DOHH2 (cell line): ENCODE measurements around the gene EEFSEC.

ENCODE experiments used
- H3F3A ChIP-seq: fragments of 200-600 bp; sonication (generic), shearing (Covaris generic); 2 replicates; pipeline ENCODE4 v1.6.0; 2016; ENCODE audit warnings: antibody characterized with exemption, mild to moderate bottlenecking; ENCODE audit not compliant: control insufficient read depth, insufficient read depth
- H3K27ac ChIP-seq: fragments of 200-600 bp; sonication (generic); 2 replicates; pipeline ENCODE4 v1.5.1; 2014; ENCODE audit warnings: low read depth, mild to moderate bottlenecking, low read length, moderate library complexity
- H3K27me3 ChIP-seq: fragments of 200-600 bp; sonication (generic); 2 replicates; pipeline ENCODE4 v1.6.1; 2014; ENCODE audit warnings: mild to moderate bottlenecking, low read length, mixed read lengths; ENCODE audit not compliant: control insufficient read depth
- H3K36me3 ChIP-seq: fragments of 200-600 bp; sonication (generic); 2 replicates; pipeline ENCODE4 v1.6.1; 2014; ENCODE audit warnings: mild to moderate bottlenecking, low read length, moderate library complexity, mixed read lengths; ENCODE audit not compliant: control insufficient read depth
- H3K4me1 ChIP-seq: fragments of 200-600 bp; sonication (generic); 2 replicates; pipeline ENCODE4 v1.6.1; 2014; ENCODE audit warnings: mild to moderate bottlenecking, low read length, mixed read lengths; ENCODE audit not compliant: control insufficient read depth
- H3K4me2 ChIP-seq: fragments of 200-600 bp; sonication (generic); 2 replicates; pipeline ENCODE4 v1.6.0; 2014; ENCODE audit warnings: mild to moderate bottlenecking, low read length, moderate library complexity
- H3K4me3 ChIP-seq: fragments of 200-600 bp; sonication (generic); 2 replicates; pipeline ENCODE4 v1.5.1; 2014; ENCODE audit warnings: mild to moderate bottlenecking, low read length, mixed read lengths
- H3K79me2 ChIP-seq: fragments of 200-600 bp; sonication (generic); 2 replicates; pipeline ENCODE4 v1.6.1; 2014; ENCODE audit warnings: mild to moderate bottlenecking, low read length, mixed read lengths; ENCODE audit not compliant: control insufficient read depth
- H3K9me2 ChIP-seq: fragments of 200-600 bp; sonication (generic); replicated peaks from 2 replicates; pipeline ENCODE4 v1.6.1; 2014; ENCODE audit warnings: mild to moderate bottlenecking, low read length, mixed read lengths; ENCODE audit not compliant: control insufficient read depth
- H3K9me3 ChIP-seq: fragments of 200-600 bp; sonication (generic); 2 replicates; pipeline ENCODE4 v1.6.1; 2014; ENCODE audit warnings: antibody characterized with exemption, low read length, mixed read lengths; ENCODE audit not compliant: control insufficient read depth, insufficient read depth
- H4K20me1 ChIP-seq: fragments of 200-600 bp; sonication (generic); 2 replicates; pipeline ENCODE4 v1.6.0; 2014; ENCODE audit warnings: low read depth, mild to moderate bottlenecking, antibody characterized with exemption, low read length, moderate library complexity; ENCODE audit not compliant: control insufficient read depth, insufficient read depth
- EZH2phosphoT487 ChIP-seq: fragments of 200-600 bp; sonication (generic); IDR thresholded peaks from 2 replicates; pipeline ENCODE4 v1.6.1; 2017; ENCODE audit warnings: borderline replicate concordance, mild to moderate bottlenecking, antibody characterized with exemption, low read length, moderate library complexity, mixed read lengths
- TF ChIP-seq, protein P1 (sequence below): fragments of 200-600 bp; sonication (generic); IDR thresholded peaks from one replicate; pipeline ENCODE4 v1.5.1; 2014; ENCODE audit warnings: antibody characterized with exemption, mild to moderate bottlenecking, low read depth, low read length; ENCODE audit not compliant: poor library complexity, severe bottlenecking

Gene EEFSEC

DNA sequence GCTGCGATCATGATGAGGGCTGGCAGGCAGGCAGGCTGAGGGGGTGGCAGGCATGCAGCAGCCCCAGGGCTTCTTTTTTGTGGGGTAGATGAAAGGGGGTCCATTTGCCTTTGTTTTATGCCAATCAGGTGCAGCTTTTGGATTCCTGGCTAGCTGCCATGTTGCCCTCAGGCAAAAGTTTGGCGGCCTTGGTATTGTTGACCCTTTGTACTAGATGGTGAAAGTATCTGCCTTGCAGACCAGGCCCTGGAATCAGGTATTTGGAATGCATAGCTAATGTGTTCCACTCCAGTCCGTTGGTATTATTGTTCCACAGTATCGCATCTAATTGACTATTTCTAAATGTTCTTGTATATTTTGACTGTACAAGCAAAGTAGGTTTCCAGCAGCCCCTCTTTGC, 35.0 kb downstream of the EEFSEC start:
- Histone ChIP-seq H3K27ac (no peak overlapping the region), H3K4me2 (no peak overlapping the region), H3K27me3 (no peaks in the 10 kb centered on the region), H3K36me3 (no peaks in the 10 kb centered on the region), H3K9me3 (no peaks in the 10 kb centered on the region), H3K9me2 (no peaks in the 10 kb centered on the region), H3K4me1 (peaks cover 10% of the 10 kb centered on the region; the same call in 1 of the 2 replicates), H4K20me1 (peaks cover 22% of the 10 kb centered on the region; the same call in 1 of the 2 replicates), H3K79me2 (peaks cover 46% of the 10 kb centered on the region), H3F3A (no peaks in the 10 kb centered on the region), H3K4me3 (no peak overlapping the region)
- TF ChIP-seq, protein P1, sequence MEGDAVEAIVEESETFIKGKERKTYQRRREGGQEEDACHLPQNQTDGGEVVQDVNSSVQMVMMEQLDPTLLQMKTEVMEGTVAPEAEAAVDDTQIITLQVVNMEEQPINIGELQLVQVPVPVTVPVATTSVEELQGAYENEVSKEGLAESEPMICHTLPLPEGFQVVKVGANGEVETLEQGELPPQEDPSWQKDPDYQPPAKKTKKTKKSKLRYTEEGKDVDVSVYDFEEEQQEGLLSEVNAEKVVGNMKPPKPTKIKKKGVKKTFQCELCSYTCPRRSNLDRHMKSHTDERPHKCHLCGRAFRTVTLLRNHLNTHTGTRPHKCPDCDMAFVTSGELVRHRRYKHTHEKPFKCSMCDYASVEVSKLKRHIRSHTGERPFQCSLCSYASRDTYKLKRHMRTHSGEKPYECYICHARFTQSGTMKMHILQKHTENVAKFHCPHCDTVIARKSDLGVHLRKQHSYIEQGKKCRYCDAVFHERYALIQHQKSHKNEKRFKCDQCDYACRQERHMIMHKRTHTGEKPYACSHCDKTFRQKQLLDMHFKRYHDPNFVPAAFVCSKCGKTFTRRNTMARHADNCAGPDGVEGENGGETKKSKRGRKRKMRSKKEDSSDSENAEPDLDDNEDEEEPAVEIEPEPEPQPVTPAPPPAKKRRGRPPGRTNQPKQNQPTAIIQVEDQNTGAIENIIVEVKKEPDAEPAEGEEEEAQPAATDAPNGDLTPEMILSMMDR, result no peak
- TF ChIP-seq EZH2phosphoT487, result no peak

DNA sequence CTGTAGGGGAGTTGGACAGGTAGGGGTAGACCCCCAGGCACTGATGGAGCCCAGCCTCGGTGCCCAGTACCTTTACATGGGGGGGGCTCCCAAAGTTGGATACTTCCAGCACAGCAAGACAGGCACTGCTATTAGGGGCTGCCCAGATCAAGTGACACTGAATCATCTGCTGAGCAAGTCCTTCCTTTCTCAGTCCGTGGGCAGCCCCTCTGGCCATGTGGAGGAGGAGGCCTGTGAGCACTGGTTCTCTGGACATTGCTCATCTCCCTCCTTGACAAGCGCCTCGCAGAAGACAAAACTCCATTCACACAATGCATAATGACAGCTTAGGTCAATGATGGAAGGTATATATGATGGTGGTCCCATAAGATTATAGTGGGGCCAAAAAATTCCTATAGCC, 35.7 kb downstream of the EEFSEC start:
- Histone ChIP-seq H4K20me1 (peaks cover 22% of the 10 kb centered on the region; the same call in 1 of the 2 replicates), H3K27me3 (no peaks in the 10 kb centered on the region), H3K9me3 (no peaks in the 10 kb centered on the region)

DNA sequence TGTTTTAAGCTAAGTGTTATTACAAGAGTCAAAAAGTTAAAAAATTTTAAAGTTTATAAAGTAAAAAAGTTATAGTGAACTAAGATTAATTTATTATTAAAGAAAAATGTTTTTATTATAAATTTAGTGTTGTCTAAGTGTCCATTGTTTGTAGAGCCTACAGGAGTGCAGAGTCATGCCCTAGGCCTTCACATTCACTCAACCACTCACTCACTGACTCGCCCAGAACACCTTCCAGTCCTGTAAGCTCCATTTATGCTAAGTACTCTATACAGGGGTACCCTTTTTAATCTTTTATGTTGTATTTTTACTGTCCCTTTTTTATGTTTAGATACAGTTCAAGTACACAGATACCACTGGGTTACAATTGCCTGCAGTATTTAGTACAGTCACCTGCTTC, 37.2 kb downstream of the EEFSEC start:
- no peak overlapping the region for H3K4me3 ChIP-seq
- no peaks in the 10 kb centered on the region for H3K9me3 ChIP-seq
- no peak for TF ChIP-seq EZH2phosphoT487
- TF ChIP-seq, protein P1, result no peak
- no peaks in the 10 kb centered on the region for H3F3A ChIP-seq
- peaks cover 10% of the 10 kb centered on the region; the same call in 1 of the 2 replicates for H3K4me1 ChIP-seq
- H4K20me1 ChIP-seq, result peaks cover 20% of the 10 kb centered on the region; the same call in 1 of the 2 replicates
- H3K9me2 ChIP-seq, result no peaks in the 10 kb centered on the region
- no peak overlapping the region for H3K4me2 ChIP-seq
- peaks cover 2% of the 10 kb centered on the region; the same call in 1 of the 2 replicates for H3K36me3 ChIP-seq
- H3K27me3 ChIP-seq, result no peaks in the 10 kb centered on the region
- peaks cover 32% of the 10 kb centered on the region for H3K79me2 ChIP-seq
- H3K27ac ChIP-seq, result no peak overlapping the region

More for the DNA sequence above, 35.7 kb downstream of the EEFSEC start:
- Histone ChIP-seq H3K79me2 (peaks cover 42% of the 10 kb centered on the region), H3K36me3 (no peaks in the 10 kb centered on the region), H3F3A (no peaks in the 10 kb centered on the region), H3K4me2 (no peak overlapping the region), H3K9me2 (no peaks in the 10 kb centered on the region), H3K27ac (no peak overlapping the region), H3K4me3 (no peak overlapping the region), H3K4me1 (peaks cover 10% of the 10 kb centered on the region; the same call in 1 of the 2 replicates)
- TF ChIP-seq, protein P1, result no peak
- no peak for TF ChIP-seq EZH2phosphoT487
